ENCODE results near the gene AUH. TPM values are rescaled to one million over a fixed set of nuclear protein-coding genes. Genes with fewer than 3 reads are reported as not detected.

AUH gene
- total RNA-seq, 1 donor from 2014 or later = 28.5 TPM

- H3K27me3 Mint-ChIP-seq (ENCODE audit: unreplicated experiment) = no peaks in the 10 kb centered on the region
- no peak overlapping the region for H3K4me3 Mint-ChIP-seq (ENCODE audit: unreplicated experiment)
- H3K4me1 Mint-ChIP-seq (ENCODE audit: low read depth, unreplicated experiment) = peaks cover 2% of the 10 kb centered on the region
- no peak overlapping the region for H3K27ac Mint-ChIP-seq (ENCODE audit: unreplicated experiment)
- TF ChIP-seq CTCF (IDR thresholded peaks at IDR 0.05; ENCODE audit: partially characterized antibody, unreplicated experiment) = no peak
- DNase-seq = no peak
- H3K36me3 Mint-ChIP-seq (ENCODE audit: unreplicated experiment) = peaks cover 6% of the 10 kb centered on the region
- peaks cover 2% of the 10 kb centered on the region for H3K9me3 Mint-ChIP-seq (ENCODE audit: unreplicated experiment)
Measured at GRCh38 chr9:91220021-91220420, 141.7 kb downstream of the AUH start.

GRCh38 chr9:91219557-91219956 is 142.2 kb downstream of the AUH start:
- H3K27ac Mint-ChIP-seq (ENCODE audit: unreplicated experiment) = no peak overlapping the region

GRCh38 chr9:91217388-91217787 is 144.3 kb downstream of the AUH start:
- H3K4me3 Mint-ChIP-seq (ENCODE audit: unreplicated experiment) = no peak overlapping the region
- H3K9me3 Mint-ChIP-seq (ENCODE audit: unreplicated experiment) = peaks cover 2% of the 10 kb centered on the region
- no peaks in the 10 kb centered on the region for H3K27me3 Mint-ChIP-seq (ENCODE audit: unreplicated experiment)
- no peak for DNase-seq
- no peaks in the 10 kb centered on the region for H3K36me3 Mint-ChIP-seq (ENCODE audit: unreplicated experiment)
- TF ChIP-seq CTCF (IDR thresholded peaks at IDR 0.05; ENCODE audit: partially characterized antibody, unreplicated experiment) = no peak
- H3K27ac Mint-ChIP-seq (ENCODE audit: unreplicated experiment) = no peak overlapping the region
- no peaks in the 10 kb centered on the region for H3K4me1 Mint-ChIP-seq (ENCODE audit: low read depth, unreplicated experiment)

More at GRCh38 chr9:91219557-91219956, 142.2 kb downstream of the AUH start:
- H3K27me3 Mint-ChIP-seq (ENCODE audit: unreplicated experiment) = no peaks in the 10 kb centered on the region
- TF ChIP-seq CTCF (IDR thresholded peaks at IDR 0.05; ENCODE audit: partially characterized antibody, unreplicated experiment) = no peak
- no peak for DNase-seq
- H3K36me3 Mint-ChIP-seq (ENCODE audit: unreplicated experiment) = peaks cover 6% of the 10 kb centered on the region
- H3K4me3 Mint-ChIP-seq (ENCODE audit: unreplicated experiment) = no peak overlapping the region
- peaks cover 2% of the 10 kb centered on the region for H3K4me1 Mint-ChIP-seq (ENCODE audit: low read depth, unreplicated experiment)
- H3K9me3 Mint-ChIP-seq (ENCODE audit: unreplicated experiment) = peaks cover 2% of the 10 kb centered on the region

- no peak overlapping the region for H3K4me3 Mint-ChIP-seq (ENCODE audit: unreplicated experiment)
- no peak for TF ChIP-seq CTCF (IDR thresholded peaks at IDR 0.05; ENCODE audit: partially characterized antibody, unreplicated experiment)
- DNase-seq = no peak
- peaks cover 3% of the 10 kb centered on the region for H3K9me3 Mint-ChIP-seq (ENCODE audit: unreplicated experiment)
- no peaks in the 10 kb centered on the region for H3K27me3 Mint-ChIP-seq (ENCODE audit: unreplicated experiment)
- H3K4me1 Mint-ChIP-seq (ENCODE audit: low read depth, unreplicated experiment) = no peaks in the 10 kb centered on the region
- H3K27ac Mint-ChIP-seq (ENCODE audit: unreplicated experiment) = no peak overlapping the region
- no peaks in the 10 kb centered on the region for H3K36me3 Mint-ChIP-seq (ENCODE audit: unreplicated experiment)
Measured at GRCh38 chr9:91214867-91215266, 146.9 kb downstream of the AUH start.

- Mint-ChIP-seq H3K4me1 (ENCODE audit: low read depth, unreplicated experiment) (no peaks in the 10 kb centered on the region), H3K4me3 (ENCODE audit: unreplicated experiment) (no peak overlapping the region), H3K9me3 (ENCODE audit: unreplicated experiment) (peaks cover 3% of the 10 kb centered on the region), H3K27me3 (ENCODE audit: unreplicated experiment) (no peaks in the 10 kb centered on the region), H3K36me3 (ENCODE audit: unreplicated experiment) (peaks cover 3% of the 10 kb centered on the region), H3K27ac (ENCODE audit: unreplicated experiment) (no peak overlapping the region)
- no peak for TF ChIP-seq CTCF (IDR thresholded peaks at IDR 0.05; ENCODE audit: partially characterized antibody, unreplicated experiment)
- DNase-seq = no peak
Measured at GRCh38 chr9:91214086-91214485, 147.6 kb downstream of the AUH start.
